Measurements from ENCODE around the gene ZNF506.
"Not testable (repeated sequence)": the region's sequence is repeated elsewhere in the genome, so short reads cannot be mapped to it uniquely, and the experiment has no call there.

ZNF506 gene

GRCh38 chr19:19821366-19821951 lies at the start of gene ZNF506:
ZNF506 (minus strand) TSS chr19:19821750; CDS start chr19:19821603, 147 bp downstream.
- peak; percentile 99 for DNase-seq

- DNase-seq = not testable (repeated sequence)
Measured at GRCh38 chr19:19870086-19870485, 48.5 kb upstream of the ZNF506 start.

DNA sequence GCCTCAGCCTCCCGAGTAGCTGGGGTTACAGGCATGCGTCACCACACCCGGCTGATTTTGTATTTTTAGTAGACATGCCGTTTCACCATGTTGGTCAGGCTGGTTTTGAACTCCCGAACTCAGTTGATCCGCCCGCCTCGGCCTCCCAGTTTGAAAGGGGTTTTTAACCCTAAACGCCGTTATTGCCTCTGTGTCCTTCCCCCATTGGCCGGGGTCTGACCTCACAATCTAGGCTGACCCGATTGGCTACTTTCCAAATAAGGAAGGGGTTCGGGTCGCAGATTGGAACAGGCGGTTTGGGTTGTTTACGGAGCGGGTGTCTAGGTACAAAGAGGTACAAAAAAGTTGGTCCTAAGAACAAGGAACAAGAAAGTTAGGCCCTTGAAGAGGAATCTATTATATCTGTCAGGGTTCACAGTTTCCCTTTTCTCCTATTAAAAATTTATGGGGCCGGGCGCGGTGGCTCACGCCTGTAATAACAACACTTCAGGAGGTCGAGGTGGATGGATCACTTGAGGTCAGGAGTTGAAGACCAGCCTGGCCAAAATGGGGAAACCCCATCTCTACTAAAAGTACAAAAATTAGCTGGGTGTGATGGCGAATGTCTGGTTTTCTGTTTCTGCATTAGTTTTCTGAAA lies 45.2 kb upstream of the ZNF506 start:
- peak; percentile 24 for DNase-seq

DNA sequence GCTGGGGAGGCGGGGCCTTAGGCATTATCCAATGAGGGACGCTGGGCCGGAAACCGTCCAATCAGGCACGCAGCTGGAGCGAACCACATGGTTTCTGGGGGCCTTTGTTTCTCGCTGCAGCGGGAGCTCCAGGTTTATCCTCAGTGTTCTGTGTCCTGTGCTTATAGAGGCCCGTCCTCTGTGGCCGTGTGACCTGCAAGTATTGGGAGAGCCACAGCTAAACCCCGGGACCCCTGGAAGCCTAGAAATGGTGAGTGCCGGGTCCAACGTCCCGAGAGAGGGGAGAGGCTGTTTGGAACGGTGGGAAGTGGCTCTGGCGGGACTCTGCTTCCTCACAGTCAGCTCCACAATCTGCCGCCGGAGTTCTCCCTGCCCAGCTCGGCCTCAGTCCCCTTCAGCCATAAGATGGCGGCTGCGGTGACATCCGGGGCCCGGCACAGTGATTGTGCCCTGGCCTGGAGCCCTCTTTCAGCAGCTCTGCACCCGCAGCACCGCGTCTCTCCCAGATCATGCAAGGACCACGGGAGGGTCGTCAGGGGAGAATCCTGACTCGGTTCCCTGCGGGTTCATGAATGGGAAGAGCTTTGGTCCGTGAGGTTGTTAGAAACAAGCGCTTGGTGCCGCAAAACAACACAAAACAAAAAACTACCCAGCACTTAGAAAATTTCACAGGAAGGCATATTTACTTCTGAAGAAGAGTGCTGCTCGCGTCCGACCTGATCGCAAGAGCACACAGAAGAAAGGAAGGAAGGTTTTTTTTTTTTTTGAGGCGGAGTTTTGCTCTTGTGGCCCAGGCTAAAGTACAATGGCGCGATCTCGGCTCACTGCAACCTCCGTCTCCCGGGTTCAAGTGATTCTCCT lies 44.4 kb upstream of the ZNF506 start, which contains the start of gene ZNF253:
TSS of gene ZNF253 (plus strand) at position 133 of the 861 bp plus-strand sequence. CDS start at position 248, 115 bp downstream.
- DNase-seq = peak; percentile 97

DNA sequence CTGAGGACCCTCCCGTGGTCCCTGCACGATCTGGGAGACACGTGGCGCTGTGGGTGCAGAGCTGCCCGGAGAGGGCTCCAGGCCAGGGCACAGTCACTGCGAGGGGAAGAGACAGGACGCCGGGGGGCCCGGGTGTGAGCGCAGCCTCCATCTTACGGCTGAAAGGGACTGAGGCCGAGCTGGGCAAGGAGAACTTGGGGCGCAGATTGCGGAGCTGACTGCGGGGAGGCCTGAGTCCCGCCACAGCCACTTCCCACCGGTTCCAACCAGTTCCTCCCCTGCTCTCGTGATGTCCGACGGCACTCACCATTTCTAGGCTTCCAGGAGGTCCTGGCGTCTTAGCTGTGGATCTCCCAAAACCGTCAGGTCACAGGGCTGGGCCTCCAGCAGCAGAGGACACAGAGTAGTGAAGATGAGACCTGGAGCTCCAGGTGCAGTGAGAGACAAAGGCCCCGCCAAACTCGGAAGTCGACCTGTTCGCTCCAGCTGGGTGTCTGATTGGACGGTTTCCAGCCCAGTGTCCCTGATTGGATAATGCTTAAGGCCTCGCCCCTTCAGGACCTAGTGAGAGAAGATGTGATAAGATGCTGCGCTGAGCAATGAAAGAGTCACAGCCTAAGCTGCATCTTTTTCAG lies 39.3 kb upstream of the ZNF506 start:
- no peak for DNase-seq

GRCh38 chr19:19858751-19859150 lies 37.2 kb upstream of the ZNF506 start:
- DNase-seq = no peak

DNA sequence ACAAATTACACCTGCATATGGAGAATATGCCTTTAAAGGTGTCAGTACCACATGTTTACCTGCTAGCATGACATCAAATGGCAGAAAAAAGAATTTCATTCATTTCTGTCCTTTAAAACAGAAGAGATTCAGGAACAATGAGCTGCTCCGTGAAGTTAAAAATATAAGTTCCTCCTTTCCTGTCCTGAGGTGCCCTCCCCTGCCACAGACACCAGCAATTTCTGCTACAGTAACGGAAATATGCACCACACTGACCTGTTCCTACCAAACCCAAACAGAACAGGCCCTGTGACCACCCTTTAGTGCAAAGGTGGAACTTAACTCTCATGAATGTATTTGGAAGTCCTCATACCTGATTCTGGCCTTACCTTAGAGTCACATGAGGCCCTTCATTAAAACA lies 30.2 kb upstream of the ZNF506 start:
- DNase-seq = not testable (repeated sequence)

- DNase-seq = no peak
Measured at GRCh38 chr19:19849056-19849455, 27.5 kb upstream of the ZNF506 start.

DNA sequence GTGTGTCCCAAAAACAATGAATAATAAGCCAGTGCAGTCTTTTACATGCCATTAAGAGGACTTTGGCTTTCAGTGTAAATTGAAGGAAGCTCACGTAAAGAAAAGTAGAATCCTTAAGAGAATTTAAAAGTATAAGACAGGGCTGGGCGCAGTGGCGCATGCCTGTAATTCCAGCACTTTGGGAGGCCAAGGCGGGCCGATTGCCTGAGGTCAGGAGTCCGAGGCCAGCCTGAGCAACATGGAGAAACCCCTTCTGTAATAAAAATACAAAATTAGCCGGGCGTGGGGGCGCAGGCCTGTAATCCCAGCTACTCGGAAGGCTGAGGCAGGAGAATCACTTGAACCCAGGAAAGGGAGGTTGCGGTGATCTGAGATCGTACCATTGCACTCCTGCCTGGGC lies 26.2 kb upstream of the ZNF506 start:
- no peak for DNase-seq

- no peak for DNase-seq
Measured at GRCh38 chr19:19835560-19836038, 14.0 kb upstream of the ZNF506 start.

- no peak for DNase-seq
Measured at GRCh38 chr19:19826875-19827274, 5.3 kb upstream of the ZNF506 start.

- no peak for DNase-seq
Measured at GRCh38 chr19:19823916-19824315, 2.4 kb upstream of the ZNF506 start.

- not testable (repeated sequence) for DNase-seq
Measured at GRCh38 chr19:19821976-19822375, 426 bp upstream of the ZNF506 start.

DNA sequence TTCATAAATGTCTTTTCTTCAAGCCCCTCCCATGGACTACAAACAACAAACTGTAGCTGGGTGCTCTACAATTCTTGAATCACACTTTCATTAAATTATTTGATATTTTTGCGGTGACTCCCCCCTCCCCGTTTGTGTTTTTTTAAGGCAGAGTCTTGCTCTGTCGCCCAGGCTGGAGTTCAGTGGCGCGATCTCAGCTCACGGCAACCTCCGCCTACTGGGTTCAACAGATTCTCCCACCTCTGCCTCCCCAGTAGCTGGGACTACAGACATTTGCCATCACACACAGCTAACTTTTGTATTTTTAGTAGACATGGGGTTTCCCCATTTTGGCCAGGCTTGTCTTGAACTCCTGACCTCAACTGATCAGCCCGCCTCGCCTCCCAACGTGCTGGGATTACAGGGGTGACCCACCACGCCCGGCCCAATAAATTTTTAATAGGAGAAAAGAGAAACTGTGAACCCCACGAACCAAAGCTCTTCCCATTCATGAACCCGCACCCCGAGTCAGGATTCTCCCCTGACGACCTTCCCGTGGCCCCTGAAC lies 703 bp downstream of the ZNF506 start:
- DNase-seq = no peak

DNA sequence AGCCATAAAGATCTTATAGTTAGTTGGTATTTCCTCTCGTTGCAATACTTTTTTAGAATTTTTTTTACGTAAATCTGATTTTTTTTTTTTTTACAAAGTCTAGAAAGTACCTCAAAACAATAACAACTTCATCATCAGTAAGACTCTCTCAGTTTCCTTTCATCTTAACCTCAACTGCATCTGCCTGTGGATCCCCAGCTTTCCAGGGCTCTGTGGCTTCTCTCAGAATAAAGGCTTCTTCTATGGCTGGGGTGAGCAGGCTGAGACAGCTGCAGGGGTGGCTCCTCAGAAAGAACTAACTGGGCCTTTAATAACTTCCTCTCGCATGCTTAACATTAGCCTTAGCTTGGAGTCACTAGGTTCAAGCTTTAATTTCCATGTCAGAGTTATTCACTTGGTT lies 4.2 kb downstream of the ZNF506 start:
- DNase-seq = no peak

GRCh38 chr19:19816679-19817078 lies 4.9 kb downstream of the ZNF506 start:
- no peak for DNase-seq

GRCh38 chr19:19811999-19812398 lies 9.6 kb downstream of the ZNF506 start:
- not testable (repeated sequence) for DNase-seq

GRCh38 chr19:19805480-19805879 lies 16.1 kb downstream of the ZNF506 start:
- no peak for DNase-seq

GRCh38 chr19:19788015-19788414 lies 33.5 kb downstream of the ZNF506 start:
- no peak for DNase-seq

DNA sequence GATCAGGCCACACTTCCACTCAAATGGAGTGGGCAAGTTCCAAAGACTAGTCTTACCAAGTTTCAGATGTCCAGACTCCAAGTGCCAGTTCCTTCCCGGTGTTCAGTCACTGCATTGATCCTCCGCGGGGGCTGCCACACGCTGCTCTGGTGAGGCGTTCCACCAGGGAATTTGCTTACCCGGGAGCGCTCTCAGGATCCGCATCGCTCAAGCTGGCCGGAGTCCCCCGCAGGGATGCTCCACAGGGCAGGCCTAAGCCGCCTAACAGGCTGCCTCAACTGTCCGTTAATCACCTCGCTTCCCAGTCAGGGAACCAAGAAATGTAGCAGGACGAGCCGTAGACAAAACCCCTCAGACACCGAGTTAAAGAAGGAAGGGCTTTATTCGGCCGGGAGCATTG lies 36.1 kb downstream of the ZNF506 start:
- not testable (repeated sequence) for DNase-seq

DNA sequence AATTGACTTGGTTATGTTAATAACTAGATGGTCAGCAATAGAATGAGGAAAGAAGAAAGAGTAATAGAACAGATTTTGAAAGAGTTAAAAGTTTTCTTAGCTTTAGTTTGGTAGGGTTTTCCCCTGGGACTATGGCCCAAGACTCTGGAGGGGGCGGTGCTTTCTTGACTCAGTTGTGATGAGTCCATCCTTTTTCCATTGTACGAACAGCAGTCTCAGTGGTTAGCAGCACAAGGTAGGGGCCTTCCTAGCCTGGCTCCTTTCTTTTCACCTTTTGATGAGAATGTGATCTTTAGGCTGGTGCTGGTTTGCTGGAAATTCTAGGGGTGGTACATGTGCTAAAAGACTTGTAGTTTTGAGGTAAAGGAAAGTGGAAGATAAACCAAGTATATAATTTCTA lies 38.8 kb downstream of the ZNF506 start:
- DNase-seq = no peak

GRCh38 chr19:19781791-19782190 lies 39.8 kb downstream of the ZNF506 start:
- DNase-seq = peak; percentile 89

DNA sequence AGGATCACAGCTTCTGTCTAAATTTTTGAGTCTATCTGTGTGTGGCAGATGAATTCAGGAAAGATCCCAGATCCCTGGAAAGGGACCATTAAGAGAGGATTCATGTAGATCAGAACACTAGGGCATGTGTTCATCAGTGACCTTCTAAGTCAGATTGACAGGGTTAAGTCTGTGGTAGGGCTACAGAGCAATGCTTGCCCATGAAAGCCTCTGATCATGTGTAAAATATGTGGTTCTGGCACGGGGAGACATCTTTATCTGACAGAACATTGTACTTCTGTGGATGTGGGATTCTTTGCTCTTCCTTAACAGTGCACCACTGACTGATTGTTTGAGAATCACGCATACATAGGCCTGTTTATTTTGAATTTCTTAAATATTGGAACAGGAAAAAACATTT lies 42.9 kb downstream of the ZNF506 start:
- DNase-seq = no peak

All from NCI-H1105 (cell line).